Measurements from ENCODE around the gene ZNF330. TPM values are rescaled to one million over a fixed set of nuclear protein-coding genes. Genes with fewer than 3 reads are reported as not detected.

The ZNF330 gene
- total and polyA plus RNA-seq, 9 donors: 11.9 to 41.8 (median 34.5) TPM

DNA sequence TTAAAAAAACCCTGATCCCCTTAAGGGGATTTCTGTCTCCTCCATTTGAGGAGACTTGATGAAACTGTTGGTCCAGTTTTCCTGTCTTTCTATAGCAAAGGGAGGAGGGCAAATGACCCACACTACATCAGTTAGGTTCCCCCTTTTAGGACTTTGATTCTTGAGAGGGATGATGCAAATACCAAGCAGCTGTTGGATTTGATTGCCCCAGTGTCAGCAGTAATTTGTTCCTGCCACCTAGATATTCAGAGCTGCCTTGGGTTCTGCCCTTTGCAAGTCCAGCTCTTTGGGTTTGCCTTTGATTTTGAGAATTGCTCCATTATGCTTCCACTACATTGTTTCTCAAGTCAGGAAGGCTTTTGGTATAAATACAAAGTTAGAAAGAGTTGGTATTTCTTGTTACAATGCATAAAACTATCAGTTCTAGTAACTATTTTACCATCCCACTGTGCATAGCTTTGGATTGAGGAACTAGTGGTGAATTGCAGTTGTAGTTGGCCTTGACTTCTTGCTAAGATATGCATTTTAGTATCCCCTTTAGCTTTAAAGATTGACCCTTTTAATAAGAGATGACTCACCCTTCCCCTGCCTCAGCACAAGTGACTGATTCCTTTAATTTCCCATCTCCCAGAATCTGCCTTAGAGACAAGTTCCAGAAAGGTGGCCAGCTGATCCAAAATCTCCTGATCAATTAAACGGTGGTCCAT, 24.3 kb upstream of the ZNF330 start:
- Histone ChIP-seq H3K27ac (no peak overlapping the region), H3K9me3 (no peaks in the 10 kb centered on the region), H3K4me1 (ENCODE audit: insufficient read depth) (no peaks in the 10 kb centered on the region), H3K27me3 (no peaks in the 10 kb centered on the region), H3K4me3 (no peak overlapping the region), H3K36me3 (no peaks in the 10 kb centered on the region)
- intact Hi-C loops (cut with DNase I): no loop called here
- no peak for TF ChIP-seq EP300 (IDR thresholded peaks at IDR 0.05)
- TF ChIP-seq POLR2A (IDR thresholded peaks at IDR 0.05): no peak
- TF ChIP-seq, protein P1, sequence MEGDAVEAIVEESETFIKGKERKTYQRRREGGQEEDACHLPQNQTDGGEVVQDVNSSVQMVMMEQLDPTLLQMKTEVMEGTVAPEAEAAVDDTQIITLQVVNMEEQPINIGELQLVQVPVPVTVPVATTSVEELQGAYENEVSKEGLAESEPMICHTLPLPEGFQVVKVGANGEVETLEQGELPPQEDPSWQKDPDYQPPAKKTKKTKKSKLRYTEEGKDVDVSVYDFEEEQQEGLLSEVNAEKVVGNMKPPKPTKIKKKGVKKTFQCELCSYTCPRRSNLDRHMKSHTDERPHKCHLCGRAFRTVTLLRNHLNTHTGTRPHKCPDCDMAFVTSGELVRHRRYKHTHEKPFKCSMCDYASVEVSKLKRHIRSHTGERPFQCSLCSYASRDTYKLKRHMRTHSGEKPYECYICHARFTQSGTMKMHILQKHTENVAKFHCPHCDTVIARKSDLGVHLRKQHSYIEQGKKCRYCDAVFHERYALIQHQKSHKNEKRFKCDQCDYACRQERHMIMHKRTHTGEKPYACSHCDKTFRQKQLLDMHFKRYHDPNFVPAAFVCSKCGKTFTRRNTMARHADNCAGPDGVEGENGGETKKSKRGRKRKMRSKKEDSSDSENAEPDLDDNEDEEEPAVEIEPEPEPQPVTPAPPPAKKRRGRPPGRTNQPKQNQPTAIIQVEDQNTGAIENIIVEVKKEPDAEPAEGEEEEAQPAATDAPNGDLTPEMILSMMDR (IDR thresholded peaks at IDR 0.05): no peak
- no peak for DNase-seq
- WGBS, 3 donors: 60 to 76% (median 68%) methylated on average over 1 of the region's 1 CpG

- intact Hi-C loops (cut with DNase I): no loop called here
- no peaks in the 10 kb centered on the region for H3K27me3 ChIP-seq
- no peak overlapping the region for H3K27ac ChIP-seq
- no peaks in the 10 kb centered on the region for H3K4me1 ChIP-seq (ENCODE audit: insufficient read depth)
- H3K4me3 ChIP-seq: no peak overlapping the region
- 62 to 82% (median 65%) methylated on average over 5 of the region's 5 CpGs for WGBS, 3 donors
- TF ChIP-seq, protein P1 (IDR thresholded peaks at IDR 0.05): no peak
- TF ChIP-seq EP300 (IDR thresholded peaks at IDR 0.05) (no peak), POLR2A (IDR thresholded peaks at IDR 0.05) (no peak)
- no peaks in the 10 kb centered on the region for H3K9me3 ChIP-seq
- H3K36me3 ChIP-seq: no peaks in the 10 kb centered on the region
- no peak for DNase-seq
These were observed 12.7 kb upstream of the ZNF330 start for GRCh38 chr4:141207961-141208360.

- Histone ChIP-seq H3K9me3 (no peaks in the 10 kb centered on the region), H3K27ac (no peak overlapping the region), H3K27me3 (no peaks in the 10 kb centered on the region), H3K4me3 (no peak overlapping the region), H3K36me3 (no peaks in the 10 kb centered on the region), H3K4me1 (ENCODE audit: insufficient read depth) (no peaks in the 10 kb centered on the region)
- DNase-seq: no peak
- 56 to 70% (median 57%) methylated on average over 3 of the region's 3 CpGs for WGBS, 3 donors
- intact Hi-C loops (cut with DNase I): no loop called here
- TF ChIP-seq, protein P1 (IDR thresholded peaks at IDR 0.05): no peak
- TF ChIP-seq POLR2A (IDR thresholded peaks at IDR 0.05) (no peak), EP300 (IDR thresholded peaks at IDR 0.05) (no peak)
These were observed 10.5 kb upstream of the ZNF330 start for GRCh38 chr4:141210168-141210567.

DNA sequence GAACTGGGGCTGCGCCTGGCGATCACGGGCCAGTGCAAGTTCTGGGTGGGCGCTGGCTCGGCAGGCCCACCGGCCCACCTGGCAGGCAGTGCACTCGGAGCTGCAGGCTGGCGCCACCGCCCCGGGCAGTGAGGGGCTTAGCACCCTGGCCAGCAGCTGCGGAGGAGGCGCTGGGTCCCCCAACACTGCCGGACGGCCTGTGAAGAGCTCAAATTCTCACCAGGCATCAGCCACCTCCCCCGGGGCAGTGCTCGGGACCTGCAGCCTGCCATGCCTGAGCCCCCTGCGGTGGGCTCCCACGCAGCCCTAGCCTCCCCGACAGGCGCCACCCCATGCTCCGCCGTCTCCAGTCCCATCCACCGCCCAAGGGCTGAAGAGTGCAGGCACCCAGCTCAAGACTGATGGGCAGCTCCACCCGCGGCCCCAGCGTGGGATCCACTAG, 7.1 kb upstream of the ZNF330 start:
- intact Hi-C loops (cut with DNase I): no loop called here
- WGBS, 3 donors: 82 to 88% (median 82%) methylated on average over 17 to 26 of the region's 26 CpGs
- H3K4me3 ChIP-seq: no peak overlapping the region
- DNase-seq: no peak
- H3K36me3 ChIP-seq: no peaks in the 10 kb centered on the region
- no peaks in the 10 kb centered on the region for H3K4me1 ChIP-seq (ENCODE audit: insufficient read depth)
- H3K27me3 ChIP-seq: no peaks in the 10 kb centered on the region
- TF ChIP-seq EP300 (IDR thresholded peaks at IDR 0.05): no peak
- TF ChIP-seq POLR2A (IDR thresholded peaks at IDR 0.05): no peak
- TF ChIP-seq, protein P1 (IDR thresholded peaks at IDR 0.05): no peak
- H3K9me3 ChIP-seq: no peaks in the 10 kb centered on the region
- no peak overlapping the region for H3K27ac ChIP-seq
